CD4-positive, alpha-beta T cell treated with Interleukin-6 for 4 hours (primary cell): Measurements from ENCODE around the gene ARHGEF7.

Experiments used
- DNase-seq: peaks from one replicate; pipeline ENCODE4 v3.0.0-alpha.2; 2020; ENCODE audit warnings: mixed read lengths

The ARHGEF7 gene

GRCh38 chr13:111112196-111112595 is 2.9 kb upstream of the ARHGEF7 start:
- DNase-seq = no peak

GRCh38 chr13:111114362-111115060 is 599 bp upstream of the ARHGEF7 start:
- peak; percentile 16 for DNase-seq

- DNase-seq = no peak
Measured at GRCh38 chr13:111115965-111116521, 933 bp downstream of the ARHGEF7 start.

- no peak for DNase-seq
Measured at GRCh38 chr13:111116856-111117255, 1.7 kb downstream of the ARHGEF7 start.

GRCh38 chr13:111117289-111117688 is 2.2 kb downstream of the ARHGEF7 start:
- DNase-seq = no peak

- no peak for DNase-seq
Measured at GRCh38 chr13:111117961-111118360, 2.9 kb downstream of the ARHGEF7 start.

GRCh38 chr13:111118898-111119607 is 3.9 kb downstream of the ARHGEF7 start:
- no peak for DNase-seq

GRCh38 chr13:111119966-111120365 is 4.9 kb downstream of the ARHGEF7 start:
- DNase-seq = no peak

GRCh38 chr13:111120422-111120821 is 5.3 kb downstream of the ARHGEF7 start:
- DNase-seq = no peak

- DNase-seq = no peak
Measured at GRCh38 chr13:111120913-111121312, 5.8 kb downstream of the ARHGEF7 start.

- DNase-seq = no peak
Measured at GRCh38 chr13:111121506-111121905, 6.4 kb downstream of the ARHGEF7 start.

- no peak for DNase-seq
Measured at GRCh38 chr13:111122056-111122455, 6.9 kb downstream of the ARHGEF7 start.

- DNase-seq = no peak
Measured at GRCh38 chr13:111122631-111123030, 7.5 kb downstream of the ARHGEF7 start.

- no peak for DNase-seq
Measured at GRCh38 chr13:111123221-111123620, 8.1 kb downstream of the ARHGEF7 start.

- no peak for DNase-seq
Measured at GRCh38 chr13:111123649-111124048, 8.5 kb downstream of the ARHGEF7 start.

GRCh38 chr13:111126509-111126908 is 11.4 kb downstream of the ARHGEF7 start:
- DNase-seq = no peak

- DNase-seq = no peak
Measured at GRCh38 chr13:111129465-111130115, 14.5 kb downstream of the ARHGEF7 start.

- no peak for DNase-seq
Measured at GRCh38 chr13:111130116-111130508, 15.0 kb downstream of the ARHGEF7 start.

GRCh38 chr13:111131048-111131447 is 15.9 kb downstream of the ARHGEF7 start:
- DNase-seq = no peak

- no peak for DNase-seq
Measured at GRCh38 chr13:111131611-111132010, 16.5 kb downstream of the ARHGEF7 start.

- DNase-seq = no peak
Measured at GRCh38 chr13:111132948-111133347, 17.8 kb downstream of the ARHGEF7 start.

GRCh38 chr13:111139452-111139851 is 24.3 kb downstream of the ARHGEF7 start:
- DNase-seq = no peak

- no peak for DNase-seq
Measured at GRCh38 chr13:111139873-111140561, 24.9 kb downstream of the ARHGEF7 start.
